HG03439 (cell line): ENCODE measurements around the gene MACROD2.
"Not testable (repeated sequence)": the region's sequence is repeated elsewhere in the genome, so short reads cannot be mapped to it uniquely, and the experiment has no call there.

Source experiments
- ATAC-seq: cut with Tn5 transposase; IDR thresholded peaks from one replicate; pipeline ENCODE4 v1.9.1; 2021; ENCODE audit warnings: mild to moderate bottlenecking, moderate library complexity; ENCODE audit not compliant: unreplicated experiment

Gene MACROD2

GRCh38 chr20:14259689-14260088, 264.4 kb downstream of the MACROD2 start:
- ATAC-seq: no peak

- ATAC-seq: no peak
These were observed 265.1 kb downstream of the MACROD2 start for GRCh38 chr20:14260367-14260766.

DNA sequence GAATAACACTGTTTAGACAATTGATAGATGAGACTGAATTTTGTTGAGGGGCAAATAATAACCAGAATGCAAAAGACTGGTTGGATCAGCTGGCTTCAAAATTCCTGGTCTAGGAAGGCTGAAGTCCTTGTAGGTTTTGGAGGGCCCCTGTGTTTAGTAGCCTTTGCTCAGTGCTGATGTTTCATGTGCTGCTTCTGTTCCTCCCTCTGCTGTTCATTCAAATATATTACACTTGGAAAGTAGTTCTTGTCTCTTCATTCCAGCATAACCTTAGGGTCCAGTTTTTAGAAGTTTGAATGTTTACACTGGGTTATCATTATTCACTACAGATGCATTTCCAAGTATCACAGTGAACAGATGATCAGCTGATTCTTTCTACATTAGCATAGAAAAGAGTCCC, 269.6 kb downstream of the MACROD2 start:
- no peak for ATAC-seq

GRCh38 chr20:14266246-14266645, 270.9 kb downstream of the MACROD2 start:
- ATAC-seq: no peak

GRCh38 chr20:14270751-14271150, 275.4 kb downstream of the MACROD2 start:
- ATAC-seq: not testable (repeated sequence)

DNA sequence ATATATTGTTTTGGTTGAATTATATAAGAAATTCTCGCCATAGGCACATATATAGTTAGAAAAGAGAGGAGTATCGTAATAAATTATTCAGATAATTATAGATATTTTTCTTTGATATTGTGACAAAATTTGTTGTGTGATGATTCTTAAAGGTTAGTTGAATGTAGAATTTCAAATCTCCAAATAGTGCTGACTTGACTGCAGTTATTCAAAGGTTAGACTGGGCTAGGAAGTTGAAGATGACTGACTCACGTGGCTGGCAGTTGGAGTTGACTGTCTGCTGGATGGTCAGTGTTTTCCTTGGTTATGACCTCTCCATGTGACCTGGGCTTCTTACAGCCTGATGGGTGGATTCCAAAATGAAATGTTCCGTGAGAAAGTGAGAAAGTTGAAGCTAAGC, 286.8 kb downstream of the MACROD2 start:
- no peak for ATAC-seq

GRCh38 chr20:14284443-14284842, 289.1 kb downstream of the MACROD2 start:
- ATAC-seq: no peak

DNA sequence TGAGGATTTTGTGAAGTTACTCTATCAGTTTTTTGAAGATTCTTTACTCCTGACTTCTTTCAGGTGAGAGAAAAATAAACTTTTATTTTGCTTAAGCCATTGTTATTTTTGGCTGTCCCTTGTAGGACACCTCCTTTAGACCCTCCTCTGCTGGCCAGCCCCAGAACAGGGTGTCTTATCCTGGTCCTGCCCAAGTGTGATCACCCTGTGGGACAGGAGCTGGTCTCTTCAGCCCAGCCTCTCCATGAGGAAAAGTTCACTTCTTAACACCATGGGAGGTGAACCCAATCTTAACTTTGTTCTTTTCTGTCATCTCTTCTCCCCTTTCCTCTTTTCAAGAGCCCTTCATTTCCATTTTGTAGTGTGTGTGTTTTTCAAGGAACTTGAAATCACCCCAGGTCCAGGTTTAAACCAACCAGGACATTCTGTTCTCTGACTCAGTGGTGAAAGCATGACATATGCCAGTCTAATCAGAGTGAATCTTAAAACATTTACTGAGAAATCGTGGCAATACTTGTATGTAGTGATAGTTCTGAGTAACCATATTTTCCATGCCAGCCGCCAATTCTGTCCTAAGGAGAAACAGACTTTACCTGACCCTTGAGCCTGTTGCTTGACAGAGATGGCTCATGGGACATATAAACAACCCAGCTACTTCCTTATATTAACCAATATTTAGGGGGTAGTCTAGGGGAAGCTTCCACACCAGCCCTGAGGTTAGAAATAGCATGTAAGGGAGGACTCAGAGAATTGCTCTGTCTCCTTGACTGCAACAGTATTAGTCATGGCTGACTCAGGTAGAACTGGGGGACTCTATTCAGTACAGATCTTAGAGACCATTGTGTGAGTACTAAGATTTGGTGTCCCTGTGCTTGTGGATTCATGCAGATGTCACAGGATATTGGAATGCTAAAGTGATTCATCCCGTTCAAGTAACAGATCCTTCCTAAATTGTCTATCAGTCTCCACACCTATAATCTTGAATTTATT, 293.3 kb downstream of the MACROD2 start:
- no peak for ATAC-seq

DNA sequence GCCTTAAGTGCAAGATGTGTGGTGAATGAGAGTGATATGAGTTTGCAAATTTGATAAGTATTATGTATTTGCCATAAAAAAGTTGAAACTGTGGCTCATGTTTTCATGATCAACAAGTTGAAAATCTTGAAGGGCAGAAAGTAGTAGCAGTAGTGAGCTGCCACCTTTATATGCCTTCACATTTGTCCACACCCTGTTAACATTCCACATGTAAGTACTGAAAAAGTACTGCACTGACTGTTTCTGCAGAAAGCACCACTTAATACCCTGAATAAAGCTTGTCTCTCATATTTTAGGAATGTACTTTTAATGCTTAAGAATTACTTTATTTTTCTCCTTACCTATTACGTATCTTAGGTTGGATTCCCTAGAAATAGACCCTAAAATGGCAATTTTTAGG, 296.2 kb downstream of the MACROD2 start:
- no peak for ATAC-seq

- ATAC-seq: no peak
These were observed 299.9 kb downstream of the MACROD2 start for GRCh38 chr20:14295238-14295637.

GRCh38 chr20:14295770-14296309, 300.5 kb downstream of the MACROD2 start:
- ATAC-seq: no peak

- ATAC-seq: no peak
These were observed 304.5 kb downstream of the MACROD2 start for GRCh38 chr20:14299831-14300230.

GRCh38 chr20:14303106-14303505, 307.8 kb downstream of the MACROD2 start:
- ATAC-seq: no peak

DNA sequence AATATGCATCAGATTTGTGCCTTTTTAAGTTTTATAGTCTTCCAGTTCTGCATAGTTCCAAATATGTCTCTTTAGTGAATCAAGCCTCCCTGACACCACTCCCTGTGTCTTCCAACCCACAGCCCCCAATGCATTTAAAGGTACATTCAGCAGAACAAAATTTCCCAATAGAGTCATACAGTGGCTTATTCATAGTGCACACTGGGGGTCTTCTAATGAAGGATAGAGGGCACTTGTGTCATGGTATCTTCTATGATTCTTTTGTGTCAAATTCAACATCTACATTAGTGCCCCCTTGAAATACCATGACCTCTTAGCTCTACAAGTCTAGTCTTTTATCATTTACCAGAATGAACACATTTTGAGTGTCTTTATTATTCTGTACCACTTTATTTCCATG, 308.3 kb downstream of the MACROD2 start:
- ATAC-seq: no peak

- ATAC-seq: no peak
These were observed 309.2 kb downstream of the MACROD2 start for GRCh38 chr20:14304472-14304871.

- ATAC-seq: no peak
These were observed 312.6 kb downstream of the MACROD2 start for GRCh38 chr20:14307956-14308355.

GRCh38 chr20:14310977-14311627, 315.8 kb downstream of the MACROD2 start:
- no peak for ATAC-seq

DNA sequence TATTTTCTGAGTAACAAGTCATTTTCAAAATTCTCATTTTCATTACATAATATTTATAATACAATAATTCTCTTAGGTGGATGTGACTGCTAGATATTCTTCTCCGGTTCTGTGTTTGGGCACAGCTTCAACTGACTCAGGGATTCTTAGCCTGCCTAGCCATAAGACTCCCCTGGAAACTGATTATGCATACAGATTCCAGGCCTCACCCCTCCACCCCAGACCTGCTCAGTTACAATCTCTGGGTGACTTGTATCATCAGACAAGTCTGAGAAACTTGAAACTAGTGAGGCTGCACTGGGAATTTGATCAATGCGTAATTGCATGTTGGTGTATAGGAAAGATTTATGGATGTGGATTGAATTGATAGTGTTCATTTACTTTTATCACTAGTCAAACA, 316.7 kb downstream of the MACROD2 start:
- no peak for ATAC-seq

DNA sequence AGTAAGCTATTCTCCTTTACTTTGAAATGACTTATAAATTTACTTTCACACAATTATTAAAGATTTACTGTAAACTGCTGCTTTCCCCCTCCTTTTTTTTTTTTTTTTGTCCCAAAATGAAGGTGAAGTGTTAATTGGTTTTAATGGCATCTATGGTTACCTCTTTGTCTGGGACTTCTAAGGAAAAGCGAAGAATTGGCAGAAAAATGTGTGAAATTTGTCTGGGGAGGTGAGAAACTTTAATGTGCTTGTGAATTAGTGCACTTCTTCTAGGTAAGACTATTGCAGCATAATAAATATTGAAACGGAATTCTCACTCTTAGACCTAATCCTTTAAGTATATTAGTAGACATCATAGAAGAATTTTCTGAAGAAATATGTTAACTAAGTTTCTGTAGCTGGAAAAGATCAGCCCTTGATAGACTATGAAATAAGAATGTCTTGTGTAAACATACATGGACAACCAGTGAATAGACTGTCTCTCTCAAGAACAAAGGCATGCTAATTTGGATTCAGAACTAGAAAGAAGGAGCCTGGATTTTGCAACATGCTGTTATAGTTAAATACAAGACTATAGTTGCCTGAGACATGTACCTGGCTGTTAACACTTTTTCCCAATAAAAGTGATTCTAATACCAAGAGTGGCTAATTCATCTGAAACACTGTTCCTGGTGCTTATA, 318.2 kb downstream of the MACROD2 start:
- ATAC-seq: no peak

DNA sequence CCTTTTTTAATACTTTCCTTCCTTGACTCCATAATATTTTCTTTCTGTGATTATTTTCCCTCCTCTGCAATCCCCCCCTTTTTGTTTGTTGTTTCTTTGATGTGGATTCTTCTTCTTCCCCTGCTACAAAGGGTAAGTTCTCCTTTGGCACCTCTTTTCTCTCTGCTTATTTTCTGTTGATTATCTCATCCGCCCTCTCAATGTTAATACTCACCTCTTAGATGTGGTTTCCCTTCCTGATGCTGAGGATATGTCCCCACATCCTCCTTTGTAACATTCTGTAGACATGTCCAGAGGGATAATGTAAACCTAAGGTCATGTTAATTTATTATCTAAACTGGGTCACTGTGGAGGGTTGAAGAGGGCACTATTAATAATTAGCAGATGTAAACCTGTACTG, 324.4 kb downstream of the MACROD2 start:
- ATAC-seq: no peak

GRCh38 chr20:14331646-14332045, 336.3 kb downstream of the MACROD2 start:
- ATAC-seq: no peak
